GM23248 (cell line): ENCODE measurements around the gene NPM1.

Experiments used
- EZH2 ChIP-seq: fragments of 200-600 bp; sonication (generic); IDR thresholded peaks from 2 replicates; pipeline ENCODE4 v1.6.1; 2018; ENCODE audit warnings: antibody characterized with exemption, mild to moderate bottlenecking; ENCODE audit not compliant: insufficient read depth, poor library complexity, severe bottlenecking
- EZH2phosphoT487 ChIP-seq: fragments of 200-600 bp; sonication (generic); IDR thresholded peaks from 2 replicates; pipeline ENCODE4 v1.6.1; 2018; ENCODE audit warnings: antibody characterized with exemption, moderate library complexity, mild to moderate bottlenecking, low read depth; ENCODE audit not compliant: insufficient read depth

DNA sequence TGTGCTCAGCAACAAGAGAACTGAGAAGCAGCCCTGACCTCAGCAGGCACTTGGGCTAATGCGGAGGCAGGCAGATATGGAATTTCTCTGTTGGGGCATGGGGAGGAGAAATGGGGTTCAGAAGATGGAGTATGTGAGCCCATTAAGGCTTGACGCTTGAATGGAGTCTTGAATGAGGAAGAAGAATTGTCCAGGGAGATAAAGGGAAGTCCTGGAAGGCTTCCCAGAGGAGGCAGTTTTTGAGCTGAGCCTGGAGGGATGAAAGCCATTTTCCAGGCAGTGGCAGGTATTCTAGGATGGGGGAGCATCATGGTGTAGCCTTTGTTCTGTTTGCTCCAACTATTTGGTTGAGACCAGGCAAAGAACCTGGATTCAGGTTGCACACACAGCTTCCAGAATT, 66.3 kb downstream of the NPM1 start:
- no peak for TF ChIP-seq EZH2
- TF ChIP-seq EZH2phosphoT487: no peak
